H1 (cell line): ENCODE data around the gene CCDC40. TPM values are rescaled to one million over a fixed set of nuclear protein-coding genes. Genes with fewer than 3 reads are reported as not detected.

Source experiments
- CTCF ChIA-PET: fragments of 300-600 bp; sonication (Branson Sonifier 250); formaldehyde crosslinking; loops from one replicate; lab custom pipeline; 2021; ENCODE audit not compliant: partially characterized antibody; lab: Charles Lee
- POLR2A ChIA-PET: fragments of 300-600 bp; sonication (Branson Sonifier 250); formaldehyde crosslinking; loops from one replicate; lab custom pipeline; 2021; ENCODE audit warnings: inconsistent platforms; ENCODE audit not compliant: partially characterized antibody; lab: Charles Lee
- DNase-seq, 2 experiments: peaks; one replicate each; pipeline versions ENCODE4 v3.0.0 to v3.0.0-alpha.2; 2010 to 2022; ENCODE audit warnings: low spot score in 2 of 2, low read depth in 1 of 2, mixed read lengths in 1 of 2
- FAIRE-seq: peaks from 2 replicates; lab custom pipeline; 2011; peaks lifted over from hg19 to GRCh38; lab: Jason Lieb, UNC
- H2AFZ ChIP-seq: 2 replicates; pipeline ENCODE4 v1.8.1; 2012; ENCODE audit warnings: low read length, inconsistent platforms
- H2AK5ac ChIP-seq: 2 replicates; pipeline ENCODE4 v1.6.1; 2013; ENCODE audit warnings: low read depth, low read length
- H2BK120ac ChIP-seq: replicated peaks from 2 replicates; pipeline ENCODE3; 2013; ENCODE audit warnings: low read depth, low read length, inconsistent platforms
- H2BK12ac ChIP-seq: 2 replicates; pipeline ENCODE4 v1.6.1; 2013; ENCODE audit warnings: low read depth, low read length
- H2BK15ac ChIP-seq: 2 replicates; pipeline ENCODE4 v1.6.1; 2013; ENCODE audit warnings: low read length
- H2BK20ac ChIP-seq: 2 replicates; pipeline ENCODE4 v1.6.1; 2013; ENCODE audit warnings: low read length
- H2BK5ac ChIP-seq: 2 replicates; pipeline ENCODE4 v1.6.1; 2013; ENCODE audit warnings: low read depth, low read length
- H3K14ac ChIP-seq: 2 replicates; pipeline ENCODE4 v1.6.1; 2013; ENCODE audit warnings: inconsistent platforms; ENCODE audit not compliant: insufficient read length
- H3K18ac ChIP-seq: 2 replicates; pipeline ENCODE4 v1.6.1; 2013; ENCODE audit warnings: low read length; ENCODE audit errors: extremely low read depth
- H3K23ac ChIP-seq: 2 replicates; pipeline ENCODE4 v1.6.1; 2013; ENCODE audit warnings: inconsistent platforms; ENCODE audit not compliant: insufficient read length
- H3K23me2 ChIP-seq: 2 replicates; pipeline ENCODE4 v1.6.1; 2013; ENCODE audit warnings: low read depth, low read length
- H3K27ac ChIP-seq: 2 replicates; pipeline ENCODE4 v1.6.1; 2011; ENCODE audit warnings: low read depth, low read length, inconsistent platforms
- H3K27me3 ChIP-seq, 4 experiments: replicated peaks in 1 of 4; 1 replicate in 1 of 4; 2 replicates in 3 of 4; pipeline versions ENCODE4 v1.6.1 to v1.8.1; 2011 to 2013; ENCODE audit warnings: low read length in 3 of 4, mild to moderate bottlenecking in 3 of 4, inconsistent platforms in 2 of 4, mixed read lengths in 2 of 4, moderate library complexity in 1 of 4; ENCODE audit not compliant: control insufficient read depth in 3 of 4, insufficient read depth in 3 of 4; ENCODE audit errors: extremely low read depth in 1 of 4
- H3K36me3 ChIP-seq, 4 experiments: 2 replicates each; pipeline versions ENCODE4 v1.6.1 to v1.8.1; 2011 to 2013; ENCODE audit warnings: mild to moderate bottlenecking in 4 of 4, low read length in 3 of 4, moderate library complexity in 2 of 4, control low read depth in 1 of 4, inconsistent platforms in 1 of 4; ENCODE audit not compliant: insufficient read depth in 4 of 4, control insufficient read depth in 2 of 4
- H3K4ac ChIP-seq: replicated peaks from 2 replicates; pipeline ENCODE3; 2013; ENCODE audit warnings: low read length, low read depth, mixed read lengths, inconsistent platforms; ENCODE audit not compliant: insufficient read length
- H3K4me1 ChIP-seq, 4 experiments: replicated peaks in 1 of 4; 1 replicate in 1 of 4; 2 replicates in 3 of 4; pipeline versions ENCODE4 v1.6.1 to v1.8.1; 2011 to 2013; ENCODE audit warnings: low read length in 3 of 4, inconsistent platforms in 2 of 4, mixed read lengths in 1 of 4; ENCODE audit not compliant: insufficient read depth in 4 of 4, control insufficient read depth in 3 of 4
- H3K4me2 ChIP-seq, 2 experiments: 2 replicates each; pipeline versions ENCODE4 v1.6.1 to v1.8.1; 2011 to 2013; ENCODE audit warnings: low read depth in 2 of 2, low read length in 2 of 2, control low read depth in 1 of 2, inconsistent platforms in 1 of 2, mild to moderate bottlenecking in 1 of 2; ENCODE audit not compliant: insufficient read depth in 1 of 2
- H3K4me3 ChIP-seq, 4 experiments: fragments of 200-600, 300-600 bp in 1 of 4; sonication (generic), shearing (Covaris generic), sonication (Bioruptor Twin) in 1 of 4; 2 replicates each; pipeline versions ENCODE4 v1.5.1 to v1.8.1; 2011 to 2016; ENCODE audit warnings: low read length in 4 of 4, low read depth in 3 of 4, control low read depth in 2 of 4, inconsistent platforms in 2 of 4, mild to moderate bottlenecking in 2 of 4, mixed read lengths in 1 of 4, moderate library complexity in 1 of 4; ENCODE audit not compliant: insufficient read depth in 2 of 4; ENCODE audit errors: extremely low read depth in 1 of 4
- H3K56ac ChIP-seq: replicated peaks from 2 replicates; pipeline ENCODE3; 2013; ENCODE audit warnings: low read depth, mild to moderate bottlenecking, mixed read lengths, low read length, inconsistent platforms; ENCODE audit not compliant: insufficient read length
- H3K79me1 ChIP-seq: 2 replicates; pipeline ENCODE4 v1.6.1; 2013; ENCODE audit warnings: low read depth, low read length, control low read depth
- H3K79me2 ChIP-seq, 2 experiments: 2 replicates each; pipeline versions ENCODE4 v1.6.1 to v1.8.1; 2012 to 2013; ENCODE audit warnings: low read length in 2 of 2, mild to moderate bottlenecking in 2 of 2, inconsistent platforms in 1 of 2; ENCODE audit not compliant: insufficient read depth in 2 of 2, control insufficient read depth in 1 of 2
- H3K9ac ChIP-seq, 4 experiments: replicated peaks in 1 of 4; 1 replicate in 1 of 4; 2 replicates in 3 of 4; pipeline versions ENCODE4 v1.6.1 to v1.8.1; 2011 to 2013; ENCODE audit warnings: low read depth in 3 of 4, low read length in 3 of 4, control low read depth in 2 of 4, mild to moderate bottlenecking in 2 of 4, moderate library complexity in 2 of 4, inconsistent platforms in 1 of 4; ENCODE audit errors: extremely low read depth in 1 of 4
- H3K9me3 ChIP-seq, 2 experiments: 2 replicates each; pipeline versions ENCODE4 v1.6.1 to v1.8.1; 2012 to 2013; ENCODE audit warnings: mild to moderate bottlenecking in 2 of 2, moderate library complexity in 2 of 2, control low read depth in 1 of 2, inconsistent platforms in 1 of 2, low read depth in 1 of 2, low read length in 1 of 2, mixed read lengths in 1 of 2; ENCODE audit not compliant: insufficient read depth in 2 of 2
- H4K20me1 ChIP-seq, 2 experiments: replicated peaks in 1 of 2; 2 replicates each; pipeline versions ENCODE3 to v1.8.1; 2011 to 2013; ENCODE audit warnings: inconsistent platforms in 2 of 2, low read length in 2 of 2, mild to moderate bottlenecking in 1 of 2; ENCODE audit not compliant: insufficient read depth in 2 of 2, control insufficient read depth in 1 of 2
- H4K5ac ChIP-seq: 2 replicates; pipeline ENCODE4 v1.6.1; 2013; ENCODE audit warnings: low read length, low read depth, mixed read lengths, inconsistent platforms; ENCODE audit not compliant: insufficient read length
- H4K8ac ChIP-seq: 2 replicates; pipeline ENCODE4 v1.8.0; 2013; ENCODE audit warnings: mild to moderate bottlenecking, moderate library complexity, low read length, inconsistent platforms; ENCODE audit not compliant: insufficient read depth; ENCODE audit errors: extremely low read depth
- H4K91ac ChIP-seq: replicated peaks from 2 replicates; pipeline ENCODE3; 2013; ENCODE audit warnings: low read length, mixed read lengths, inconsistent platforms; ENCODE audit not compliant: insufficient read length
- ATF2 ChIP-seq: IDR thresholded peaks from 2 replicates; pipeline ENCODE4 v1.6.1; 2012; ENCODE audit warnings: low read length, inconsistent platforms
- CTBP2 ChIP-seq: IDR thresholded peaks from 2 replicates; pipeline ENCODE4 v1.7.0; 2011; ENCODE audit warnings: borderline replicate concordance, mild to moderate bottlenecking, moderate library complexity, mixed read lengths, low read length; ENCODE audit not compliant: insufficient read depth, insufficient read length
- KDM1A ChIP-seq: fragments of 200-600, 300-600 bp; sonication (generic); IDR thresholded peaks from 2 replicates; pipeline ENCODE4 v1.7.1; 2016; ENCODE audit warnings: mild to moderate bottlenecking, low read length, borderline replicate concordance
- POLR2A ChIP-seq, 2 experiments: IDR thresholded peaks; 1 replicate in 1 of 2; 2 replicates in 1 of 2; pipeline ENCODE4 v1.6.1; 2011; ENCODE audit warnings: low read depth in 2 of 2, low read length in 2 of 2, mild to moderate bottlenecking in 2 of 2; ENCODE audit errors: control extremely low read depth in 1 of 2
- RFX5 ChIP-seq: IDR thresholded peaks from 2 replicates; pipeline ENCODE4 v1.6.1; 2011; ENCODE audit warnings: low read depth, low read length, improper control_type of control experiment, borderline replicate concordance
- SP1 ChIP-seq: IDR thresholded peaks from 2 replicates; pipeline ENCODE4 v1.6.1; 2011; ENCODE audit warnings: low read depth, low read length
- SP2 ChIP-seq: IDR thresholded peaks from 2 replicates; pipeline ENCODE4 v1.6.1; 2012; ENCODE audit warnings: mild to moderate bottlenecking, low read length, inconsistent platforms
- WGBS, 2 experiments: shearing (Covaris generic) in 1 of 2; methylation state at CpG; one replicate each; pipeline versions ENCODE4 v1.1.6 to v1.1.7; 2013 to 2015; ENCODE audit warnings: low lambda C conversion rate in 2 of 2, mixed read lengths in 2 of 2, inconsistent platforms in 1 of 2, low coverage in 1 of 2, missing lambda C conversion rate in 1 of 2; ENCODE audit not compliant: insufficient replicate concordance in 2 of 2, insufficient coverage in 1 of 2, insufficient read length in 1 of 2; ENCODE audit errors: extremely low coverage in 1 of 2, missing lambda C conversion rate in 1 of 2; 5-methylcytosine and 5-hydroxymethylcytosine counted together
- polyA plus RNA-seq, 7 experiments: library from polyadenylated mRNA; depleted of rRNA in 3 of 7; stranded (reverse) in 5 of 7; unstranded in 2 of 7; fragments of >200 nt in 5 of 7; fragments of 200-250 nt in 2 of 7; gene quantifications; 1 replicate in 5 of 7; 2 replicates in 1 of 7; 4 replicates in 1 of 7; pipeline versions ENCODE4 v1.2.1 to v1.2.3, GENCODE V29; 2011 to 2013; ENCODE audit warnings: missing spikeins in 2 of 7, mixed read lengths in 2 of 7
- total RNA-seq: library from RNA; stranded (reverse); fragmentation: NEBNext Ultra II Directional; extraction: Animal tissue kit (Norgen Biotek cat#: 25700); gene quantifications from 2 replicates; pipeline ENCODE4 v1.2.1, GENCODE V29; 2021
- TF ChIP-seq, protein P1 (sequence below): IDR thresholded peaks from 2 replicates; pipeline ENCODE4 v1.6.1; 2012; ENCODE audit warnings: inconsistent platforms

The CCDC40 gene
- total and polyA plus RNA-seq, 2 of the 8 experiments (the other 6 are each of a cell fraction or from before 2014, with no cell fraction given) = 4.1 to 11.5 TPM

DNA sequence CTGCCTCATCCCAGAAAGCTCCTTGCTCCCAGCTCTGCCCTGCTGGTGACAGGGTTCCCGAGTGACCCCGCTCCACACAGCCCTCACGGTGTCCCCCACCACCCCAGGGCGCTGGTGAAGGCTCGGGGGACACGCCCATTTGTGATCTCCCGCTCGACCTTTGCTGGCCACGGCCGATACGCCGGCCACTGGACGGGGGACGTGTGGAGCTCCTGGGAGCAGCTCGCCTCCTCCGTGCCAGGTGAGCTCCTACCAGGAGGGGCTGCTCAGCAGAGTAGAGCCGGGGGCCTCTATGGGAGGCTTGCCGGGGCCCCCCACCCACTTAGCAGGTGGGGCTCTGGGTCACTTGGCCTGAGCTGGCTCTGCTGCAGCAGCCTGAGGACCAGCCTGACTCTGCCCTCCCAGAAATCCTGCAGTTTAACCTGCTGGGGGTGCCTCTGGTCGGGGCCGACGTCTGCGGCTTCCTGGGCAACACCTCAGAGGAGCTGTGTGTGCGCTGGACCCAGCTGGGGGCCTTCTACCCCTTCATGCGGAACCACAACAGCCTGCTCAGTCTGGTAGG lies 76.1 kb downstream of the CCDC40 start:
- Histone ChIP-seq H3K9ac (0 out of 7 replicates have a peak overlapping the region, but pooled peaks of 1 of the 4 experiments have one; percentile 19), H3K56ac (no peak overlapping the region), H2AK5ac (no peak overlapping the region), H3K4ac (no peak overlapping the region), H4K91ac (no peak overlapping the region), H3K14ac (no peak overlapping the region), H2BK12ac (no peak overlapping the region), H4K5ac (no peak overlapping the region), H2BK20ac (no peak overlapping the region), H3K36me3 (no peaks in the 10 kb centered on the region), H3K27me3 (no peaks in the 10 kb centered on the region), H3K4me3 (no peak overlapping the region), H4K20me1 (no peaks in the 10 kb centered on the region), H3K18ac (no peak overlapping the region; the same call in 1 of the 2 replicates), H3K9me3 (no peaks in the 10 kb centered on the region), H2BK15ac (no peak overlapping the region), H3K4me2 (no peak overlapping the region), H3K23ac (no peak overlapping the region), H3K79me2 (no peaks in the 10 kb centered on the region), H2BK120ac (no peak overlapping the region), H2BK5ac (no peak overlapping the region), H4K8ac (peak overlapping the region; percentile 89; the same call in 1 of the 2 replicates), H3K27ac (no peak overlapping the region), H3K4me1 (peaks cover 0 to 11% (median 8%) of the 10 kb centered on the region in 4 experiments; a peak in 4 of 7 replicates), H2AFZ (no peak overlapping the region), H3K79me1 (0 out of 2 replicates have a peak, but pooled peaks cover 2% of the 10 kb centered on the region), H3K23me2 (no peaks in the 10 kb centered on the region)
- ChIA-PET POLR2A (interaction anchor here (1.0 to 3.6 kb wide), 8 partner anchors 9 to 119 kb away, joined by 3 to 20 read pairs (median 5); partner anchors contain the start of gene GAA), CTCF (interaction anchor here (0.7 to 2.5 kb wide), 10 partner anchors 9 to 83 kb away, joined by 3 to 11 read pairs (median 4); partner anchors contain the start of gene GAA)
- 90% methylated on average over 21 of the region's 24 CpGs; no CpG with 5 or more reads in 1 of the 2 experiments for WGBS, 2 experiments
- no peak for TF ChIP-seq ATF2
- TF ChIP-seq, protein P1, sequence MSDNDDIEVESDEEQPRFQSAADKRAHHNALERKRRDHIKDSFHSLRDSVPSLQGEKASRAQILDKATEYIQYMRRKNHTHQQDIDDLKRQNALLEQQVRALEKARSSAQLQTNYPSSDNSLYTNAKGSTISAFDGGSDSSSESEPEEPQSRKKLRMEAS = no peak
- TF ChIP-seq RFX5 = no peak
- TF ChIP-seq POLR2A (IDR thresholded peaks at IDR 0.05; ENCODE audit: control extremely low read depth in 1 of 2, low read depth in 2 of 2, low read length in 2 of 2) = no peak
- no peak for TF ChIP-seq SP2
- TF ChIP-seq KDM1A = no peak
- TF ChIP-seq SP1 = no peak
- TF ChIP-seq CTBP2 = no peak
- FAIRE-seq = no peak
- DNase-seq = peak in 1 of 2 experiments; percentile 47
